Type B pancreatic cell (in vitro differentiated cells): ENCODE data around the gene MEIS2. TPM values are rescaled to one million over a fixed set of nuclear protein-coding genes. Genes with fewer than 3 reads are reported as not detected.

Experiments used
- DNase-seq: peaks from one replicate; pipeline ENCODE4 v3.0.0; 2021; ENCODE audit warnings: mixed read lengths; ENCODE audit not compliant: unreplicated experiment; ENCODE audit errors: extremely low spot score
- H3K27ac Mint-ChIP-seq: 2 replicates; pipeline ENCODE4 v1.8.0; 2021; ENCODE audit warnings: mild to moderate bottlenecking, mixed read lengths
- H3K27me3 Mint-ChIP-seq: 2 replicates; pipeline ENCODE4 v1.8.0; 2021; ENCODE audit warnings: mixed read lengths
- H3K36me3 Mint-ChIP-seq: 2 replicates; pipeline ENCODE4 v1.8.0; 2021; ENCODE audit warnings: mixed read lengths
- H3K4me1 Mint-ChIP-seq: one replicate; pipeline ENCODE4 v1.8.0; 2021; ENCODE audit warnings: mixed read lengths; ENCODE audit not compliant: unreplicated experiment
- H3K4me3 Mint-ChIP-seq: 2 replicates; pipeline ENCODE4 v1.8.0; 2021; ENCODE audit warnings: mild to moderate bottlenecking, mixed read lengths
- H3K9me3 Mint-ChIP-seq: 2 replicates; pipeline ENCODE4 v1.8.0; 2021; ENCODE audit warnings: mixed read lengths
- total RNA-seq: library from RNA; stranded (reverse); gene quantifications from 2 replicates; pipeline ENCODE4 v1.2.1, GENCODE V29; 2021; ENCODE audit warnings: low replicate concordance
- TF ChIP-seq, protein P1 (sequence below): fragments of 200-600 bp; sonication (generic); conservative IDR thresholded peaks from 2 replicates; pipeline ENCODE4 v1.5.0; 2021; ENCODE audit warnings: antibody characterized with exemption, mild to moderate bottlenecking

The MEIS2 gene
- total RNA-seq, 1 donor from 2014 or later: 211 TPM

DNA sequence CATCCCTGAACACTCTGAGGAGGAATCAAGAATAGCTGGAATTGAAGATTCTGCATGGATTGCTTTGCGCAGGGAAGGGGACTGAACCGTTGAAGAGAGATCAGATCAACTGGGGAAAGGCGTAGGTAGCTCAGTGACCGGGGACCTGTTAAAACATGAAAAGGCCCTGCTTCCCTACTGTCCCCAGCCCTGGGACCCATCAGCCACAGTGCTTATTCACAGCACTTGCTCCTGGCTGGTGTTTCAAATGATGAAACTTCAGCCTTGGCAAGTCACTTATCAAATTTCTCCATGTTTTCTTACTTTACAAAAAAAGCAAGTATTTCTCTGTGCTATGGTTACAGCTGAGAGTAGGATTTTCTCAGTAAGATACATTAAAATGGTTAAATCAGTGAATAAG is 199.3 kb downstream of the MEIS2 start:
- Mint-ChIP-seq H3K9me3 (no peaks in the 10 kb centered on the region), H3K36me3 (peaks cover 12% of the 10 kb centered on the region), H3K4me1 (peaks cover 46% of the 10 kb centered on the region), H3K27me3 (no peaks in the 10 kb centered on the region), H3K4me3 (no peak overlapping the region), H3K27ac (peak overlapping the region; percentile 64)
- TF ChIP-seq, protein P1, sequence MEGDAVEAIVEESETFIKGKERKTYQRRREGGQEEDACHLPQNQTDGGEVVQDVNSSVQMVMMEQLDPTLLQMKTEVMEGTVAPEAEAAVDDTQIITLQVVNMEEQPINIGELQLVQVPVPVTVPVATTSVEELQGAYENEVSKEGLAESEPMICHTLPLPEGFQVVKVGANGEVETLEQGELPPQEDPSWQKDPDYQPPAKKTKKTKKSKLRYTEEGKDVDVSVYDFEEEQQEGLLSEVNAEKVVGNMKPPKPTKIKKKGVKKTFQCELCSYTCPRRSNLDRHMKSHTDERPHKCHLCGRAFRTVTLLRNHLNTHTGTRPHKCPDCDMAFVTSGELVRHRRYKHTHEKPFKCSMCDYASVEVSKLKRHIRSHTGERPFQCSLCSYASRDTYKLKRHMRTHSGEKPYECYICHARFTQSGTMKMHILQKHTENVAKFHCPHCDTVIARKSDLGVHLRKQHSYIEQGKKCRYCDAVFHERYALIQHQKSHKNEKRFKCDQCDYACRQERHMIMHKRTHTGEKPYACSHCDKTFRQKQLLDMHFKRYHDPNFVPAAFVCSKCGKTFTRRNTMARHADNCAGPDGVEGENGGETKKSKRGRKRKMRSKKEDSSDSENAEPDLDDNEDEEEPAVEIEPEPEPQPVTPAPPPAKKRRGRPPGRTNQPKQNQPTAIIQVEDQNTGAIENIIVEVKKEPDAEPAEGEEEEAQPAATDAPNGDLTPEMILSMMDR: no peak
- no peak for DNase-seq

DNA sequence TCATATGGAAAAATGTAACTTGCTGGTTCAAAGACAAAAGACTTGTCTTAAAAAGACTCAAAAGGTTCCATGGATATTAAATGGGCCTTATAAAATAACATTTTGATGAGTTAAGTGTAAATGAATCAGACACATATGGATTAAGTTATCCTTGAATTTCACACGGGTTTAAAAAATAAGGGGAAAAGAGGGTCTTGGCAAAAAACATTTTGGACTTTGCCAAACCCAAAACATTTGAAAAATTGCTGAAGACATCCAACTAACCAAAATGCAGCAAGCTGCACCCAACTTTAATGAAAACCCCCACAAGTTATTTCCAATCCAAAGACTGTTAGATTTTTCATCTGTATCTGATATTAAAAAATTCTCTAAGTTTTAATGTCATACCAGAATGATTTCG is 200.7 kb downstream of the MEIS2 start:
- Mint-ChIP-seq H3K9me3 (no peaks in the 10 kb centered on the region), H3K4me3 (no peak overlapping the region), H3K27ac (no peak overlapping the region), H3K36me3 (peaks cover 19% of the 10 kb centered on the region), H3K27me3 (no peaks in the 10 kb centered on the region), H3K4me1 (peaks cover 55% of the 10 kb centered on the region)
- no peak for DNase-seq
- TF ChIP-seq, protein P1: no peak

DNA sequence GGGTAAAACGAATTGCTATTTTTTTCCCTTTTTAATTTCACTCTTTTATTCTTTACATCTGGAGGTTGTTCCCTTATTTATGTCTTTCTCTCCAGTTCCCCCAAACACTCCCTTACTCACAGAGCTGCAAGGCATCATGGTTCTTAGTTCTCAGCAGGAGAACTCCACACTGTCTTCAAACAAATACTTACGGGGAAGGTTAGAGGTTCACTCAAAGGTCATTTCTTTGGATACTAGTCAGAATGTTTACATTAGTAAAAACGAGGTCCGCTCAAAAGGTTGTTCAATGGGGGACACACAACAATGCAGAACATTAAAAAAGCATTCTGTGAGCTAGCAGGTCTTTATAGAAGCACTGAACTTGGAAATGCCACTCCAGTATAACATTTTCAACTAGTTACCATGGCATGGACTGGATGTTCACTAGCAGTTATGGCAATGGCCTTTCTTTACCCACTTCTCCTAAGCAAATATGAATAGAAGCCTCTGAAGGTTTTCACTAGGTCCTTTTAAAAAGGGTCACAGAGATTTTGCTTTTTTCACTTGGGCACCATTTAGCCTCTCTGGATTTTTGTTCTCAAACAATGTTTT is 201.7 kb downstream of the MEIS2 start:
- H3K4me1 Mint-ChIP-seq: peaks cover 62% of the 10 kb centered on the region
- H3K9me3 Mint-ChIP-seq: no peaks in the 10 kb centered on the region
- no peaks in the 10 kb centered on the region for H3K27me3 Mint-ChIP-seq
- H3K4me3 Mint-ChIP-seq: peak overlapping the region; percentile 67
- DNase-seq: no peak
- TF ChIP-seq, protein P1: no peak
- H3K27ac Mint-ChIP-seq: peak overlapping the region; percentile 30
- H3K36me3 Mint-ChIP-seq: peaks cover 29% of the 10 kb centered on the region

DNA sequence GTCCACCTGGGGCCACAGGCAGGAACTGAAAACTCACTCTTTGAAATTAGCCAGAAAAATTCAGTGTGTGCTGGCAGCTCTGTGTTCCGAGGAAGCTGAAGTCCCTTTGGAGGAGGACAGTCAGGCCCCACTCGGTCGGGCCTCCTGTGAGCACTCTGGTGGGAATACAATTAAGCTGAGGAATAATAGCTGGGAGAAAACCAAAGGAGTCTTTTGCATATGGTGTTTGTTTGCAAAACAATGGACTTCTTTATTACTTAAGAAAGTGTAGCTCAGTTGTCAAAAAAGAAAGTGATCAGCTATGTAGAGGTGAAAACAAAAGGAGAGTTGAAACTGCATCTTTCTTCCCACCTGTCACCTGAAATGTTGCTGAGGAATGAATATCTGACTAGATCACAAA is 202.5 kb downstream of the MEIS2 start:
- Mint-ChIP-seq H3K27ac (peak overlapping the region; percentile 30), H3K36me3 (peaks cover 36% of the 10 kb centered on the region), H3K9me3 (no peaks in the 10 kb centered on the region), H3K4me3 (peak overlapping the region; percentile 76), H3K27me3 (no peaks in the 10 kb centered on the region), H3K4me1 (peaks cover 70% of the 10 kb centered on the region)
- DNase-seq: no peak
- TF ChIP-seq, protein P1: no peak

DNA sequence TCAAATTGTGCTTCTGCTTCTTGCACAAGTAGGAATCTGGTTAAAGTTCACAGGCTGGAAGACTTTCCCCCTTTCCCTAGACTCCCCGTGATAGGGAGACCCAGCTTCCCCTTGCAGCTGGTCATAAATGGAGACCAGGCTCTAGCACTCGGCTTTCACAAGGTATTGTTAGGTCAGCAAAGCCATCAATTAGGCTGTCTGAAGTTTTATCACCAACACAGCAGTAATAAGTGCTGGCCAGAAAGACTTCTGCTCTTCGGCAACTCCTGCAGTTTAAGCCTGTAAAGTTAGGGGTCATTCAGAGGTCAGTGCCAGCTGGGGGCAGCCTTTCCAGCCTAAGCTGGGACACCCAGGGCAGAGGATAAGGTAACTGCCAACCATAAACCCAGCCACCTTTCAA is 203.4 kb downstream of the MEIS2 start:
- peak overlapping the region; percentile 76 for H3K4me3 Mint-ChIP-seq
- H3K36me3 Mint-ChIP-seq: peaks cover 42% of the 10 kb centered on the region
- H3K27ac Mint-ChIP-seq: peak overlapping the region; percentile 30
- TF ChIP-seq, protein P1: no peak
- no peaks in the 10 kb centered on the region for H3K27me3 Mint-ChIP-seq
- no peak for DNase-seq
- H3K9me3 Mint-ChIP-seq: no peaks in the 10 kb centered on the region
- H3K4me1 Mint-ChIP-seq: peaks cover 67% of the 10 kb centered on the region

DNA sequence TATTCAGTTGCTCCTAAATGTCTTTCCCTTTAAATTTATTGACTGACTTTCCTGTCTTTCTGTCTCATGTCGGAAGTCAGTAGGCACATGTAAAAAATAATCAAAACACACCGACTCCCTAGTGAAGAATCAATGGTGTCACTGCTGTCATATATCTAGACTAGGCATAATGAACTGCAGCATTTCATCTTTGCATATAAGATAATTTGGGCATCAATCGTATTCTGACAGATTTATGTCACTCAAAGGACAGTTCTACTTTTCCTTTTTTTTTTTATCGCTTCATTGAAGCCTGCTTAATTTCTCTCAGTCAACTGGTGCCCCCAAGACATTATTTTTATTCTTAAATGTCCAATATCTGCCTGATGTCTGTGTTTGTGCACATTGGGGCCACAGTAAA is 206.3 kb downstream of the MEIS2 start:
- H3K4me1 Mint-ChIP-seq: peaks cover 64% of the 10 kb centered on the region

More for the DNA sequence above, 206.3 kb downstream of the MEIS2 start:
- Mint-ChIP-seq H3K27ac (peak overlapping the region; percentile 5), H3K4me3 (peak overlapping the region; percentile 20), H3K36me3 (peaks cover 59% of the 10 kb centered on the region), H3K9me3 (no peaks in the 10 kb centered on the region), H3K27me3 (no peaks in the 10 kb centered on the region)
- no peak for DNase-seq
- TF ChIP-seq, protein P1: no peak
